ENCODE measurements around the gene SCAMP4. TPM values are rescaled to one million over a fixed set of nuclear protein-coding genes. Genes with fewer than 3 reads are reported as not detected.

The SCAMP4 gene
- total RNA-seq, 1 donor from 2014 or later, result 26.2 TPM

- no peak for DNase-seq (ENCODE audit: low read depth, low spot score)
Measured at GRCh38 chr19:1912760-1913505, 7.7 kb downstream of the SCAMP4 start.

GRCh38 chr19:1913781-1914577, 8.8 kb downstream of the SCAMP4 start:
- no peak for DNase-seq (ENCODE audit: low read depth, low spot score)

- DNase-seq (ENCODE audit: low read depth, low spot score), result no peak
Measured at GRCh38 chr19:1914826-1915341, 9.7 kb downstream of the SCAMP4 start.

GRCh38 chr19:1917146-1917545, 11.9 kb downstream of the SCAMP4 start:
- no peak for DNase-seq (ENCODE audit: low read depth, low spot score)

- DNase-seq (ENCODE audit: low read depth, low spot score), result no peak
Measured at GRCh38 chr19:1917926-1918325, 12.7 kb downstream of the SCAMP4 start.

- DNase-seq (ENCODE audit: low read depth, low spot score), result no peak
Measured at GRCh38 chr19:1918975-1919374, 13.8 kb downstream of the SCAMP4 start.

GRCh38 chr19:1920644-1921043, 15.4 kb downstream of the SCAMP4 start:
- no peak for DNase-seq (ENCODE audit: low read depth, low spot score)

- no peak for DNase-seq (ENCODE audit: low read depth, low spot score)
Measured at GRCh38 chr19:1921326-1921725, 16.1 kb downstream of the SCAMP4 start.

- no peak for DNase-seq (ENCODE audit: low read depth, low spot score)
Measured at GRCh38 chr19:1921825-1922224, 16.6 kb downstream of the SCAMP4 start.

GRCh38 chr19:1922803-1923202, 17.6 kb downstream of the SCAMP4 start:
- DNase-seq (ENCODE audit: low read depth, low spot score), result no peak

- no peak for DNase-seq (ENCODE audit: low read depth, low spot score)
Measured at GRCh38 chr19:1923319-1923718, 18.1 kb downstream of the SCAMP4 start.

GRCh38 chr19:1924320-1924961, 19.2 kb downstream of the SCAMP4 start:
- DNase-seq (ENCODE audit: low read depth, low spot score), result no peak

GRCh38 chr19:1925544-1925943, 20.3 kb downstream of the SCAMP4 start:
- no peak for DNase-seq (ENCODE audit: low read depth, low spot score)

GRCh38 chr19:1929021-1929742, 24.0 kb downstream of the SCAMP4 start:
- no peak for DNase-seq (ENCODE audit: low read depth, low spot score)

- no peak for DNase-seq (ENCODE audit: low read depth, low spot score)
Measured at GRCh38 chr19:1931445-1931844, 26.2 kb downstream of the SCAMP4 start.

GRCh38 chr19:1932395-1932794, 27.2 kb downstream of the SCAMP4 start:
- no peak for DNase-seq (ENCODE audit: low read depth, low spot score)

GRCh38 chr19:1933244-1933643, 28.0 kb downstream of the SCAMP4 start:
- DNase-seq (ENCODE audit: low read depth, low spot score), result no peak

GRCh38 chr19:1933942-1934341, 28.7 kb downstream of the SCAMP4 start:
- no peak for DNase-seq (ENCODE audit: low read depth, low spot score)

- no peak for DNase-seq (ENCODE audit: low read depth, low spot score)
Measured at GRCh38 chr19:1935484-1936208, 30.4 kb downstream of the SCAMP4 start.

GRCh38 chr19:1936430-1936829, 31.2 kb downstream of the SCAMP4 start:
- DNase-seq (ENCODE audit: low read depth, low spot score), result no peak
